Measurements from ENCODE around the gene GSG1L. TPM values are rescaled to one million over a fixed set of nuclear protein-coding genes. Genes with fewer than 3 reads are reported as not detected.

GSG1L gene
- polyA plus RNA-seq, 3 donors, result 0.35 to 0.75 (median 0.48) TPM

DNA sequence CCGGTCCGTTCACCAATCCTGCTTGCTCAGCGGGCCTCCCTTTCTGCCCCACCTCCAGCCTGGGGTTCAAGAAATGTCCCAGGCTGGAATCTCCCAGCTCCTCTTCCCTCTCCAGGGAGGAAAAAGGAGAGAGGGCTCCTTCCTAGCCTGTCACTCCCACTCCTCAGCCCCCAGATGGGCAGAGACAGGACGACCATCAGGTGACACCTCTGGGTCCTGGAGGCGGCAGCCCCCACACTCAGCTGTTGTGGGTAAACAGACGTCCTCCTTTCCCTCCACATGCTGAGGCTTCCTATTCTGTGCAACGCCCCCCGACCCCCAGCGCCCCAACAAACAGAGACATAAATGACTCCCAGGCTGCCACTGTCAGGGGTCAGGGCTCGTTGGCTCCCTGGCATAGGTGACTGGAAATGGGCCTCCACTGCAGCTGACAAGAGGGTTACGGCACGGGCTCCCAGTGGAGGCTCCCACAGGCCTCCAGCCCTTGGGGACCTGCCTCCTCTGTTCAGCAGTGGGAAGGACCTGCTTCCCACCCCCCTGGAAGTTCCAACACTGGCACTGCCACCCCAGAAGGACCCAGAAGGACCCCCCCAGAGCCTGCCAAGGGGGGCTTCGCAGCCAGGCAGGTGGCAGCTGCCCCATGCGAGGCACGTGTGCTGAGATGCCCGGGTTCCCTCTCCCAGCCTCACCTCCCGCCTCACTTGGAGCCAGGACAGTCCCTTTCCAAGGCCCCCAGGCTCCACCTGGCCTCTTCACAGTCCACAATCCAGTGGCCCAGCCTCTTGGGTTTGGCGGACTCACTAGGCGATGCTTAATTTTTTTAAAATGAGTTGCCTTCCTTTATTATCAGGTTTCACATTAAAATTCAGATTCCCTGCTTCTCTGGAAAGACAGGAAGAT is 281.3 kb downstream of the GSG1L start:
- DNase-seq (ENCODE audit: low read depth in 3 of 3, low spot score in 2 of 3), result no peak

DNA sequence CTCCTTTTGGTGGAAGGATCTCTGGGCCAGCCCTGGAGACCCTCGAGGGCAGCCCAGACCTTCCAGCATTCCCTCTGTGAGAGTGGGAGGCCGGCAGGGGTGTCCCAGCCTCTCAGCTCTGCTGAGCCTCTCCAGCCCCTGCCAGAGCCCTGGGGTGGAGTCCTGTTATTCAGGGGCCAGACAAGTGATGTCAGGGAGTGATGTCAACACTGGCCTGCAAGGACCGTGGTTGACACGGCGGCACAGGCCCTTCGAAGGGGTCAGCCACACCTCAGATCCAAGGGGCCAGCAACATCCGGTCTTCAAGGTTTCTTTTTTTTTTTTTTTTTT is 282.4 kb downstream of the GSG1L start:
- no peak for DNase-seq (ENCODE audit: low read depth in 3 of 3, low spot score in 2 of 3)

DNA sequence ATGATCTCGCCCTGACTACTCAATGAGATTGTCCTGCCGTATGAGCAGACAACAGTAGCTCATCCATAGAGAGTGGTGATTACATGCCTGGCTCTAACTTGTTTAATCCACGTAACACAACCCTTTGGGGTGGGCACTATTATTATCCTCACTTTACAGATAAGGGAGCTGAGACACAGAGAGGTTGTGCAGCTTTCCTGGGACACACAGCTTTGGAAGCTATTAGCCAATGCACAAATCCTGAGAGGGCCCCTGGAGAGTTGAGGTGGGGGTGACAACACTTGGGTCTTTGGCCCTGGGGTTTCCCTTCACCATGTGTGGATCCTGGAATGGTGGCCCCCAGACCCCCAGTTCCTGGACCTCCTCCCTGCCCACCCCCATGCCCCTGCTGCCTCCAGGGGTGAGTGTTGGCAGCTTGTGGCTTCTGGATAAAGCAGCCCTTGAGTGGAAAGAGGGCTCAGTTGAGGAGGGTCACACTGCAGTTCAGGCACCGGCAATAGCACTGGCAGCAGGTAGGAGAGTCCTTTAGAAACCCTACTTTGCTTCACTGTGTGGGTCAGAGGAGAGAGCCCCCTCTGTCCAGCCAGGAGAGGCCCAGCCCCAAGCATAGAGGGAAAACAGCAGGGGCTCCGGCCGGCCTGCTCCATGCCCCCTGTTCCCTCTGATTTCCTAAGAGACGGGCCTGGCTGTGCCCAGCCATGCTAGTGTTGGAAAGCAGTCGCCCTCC is 282.9 kb downstream of the GSG1L start:
- DNase-seq (ENCODE audit: low read depth in 3 of 3, low spot score in 2 of 3), result no peak

DNA sequence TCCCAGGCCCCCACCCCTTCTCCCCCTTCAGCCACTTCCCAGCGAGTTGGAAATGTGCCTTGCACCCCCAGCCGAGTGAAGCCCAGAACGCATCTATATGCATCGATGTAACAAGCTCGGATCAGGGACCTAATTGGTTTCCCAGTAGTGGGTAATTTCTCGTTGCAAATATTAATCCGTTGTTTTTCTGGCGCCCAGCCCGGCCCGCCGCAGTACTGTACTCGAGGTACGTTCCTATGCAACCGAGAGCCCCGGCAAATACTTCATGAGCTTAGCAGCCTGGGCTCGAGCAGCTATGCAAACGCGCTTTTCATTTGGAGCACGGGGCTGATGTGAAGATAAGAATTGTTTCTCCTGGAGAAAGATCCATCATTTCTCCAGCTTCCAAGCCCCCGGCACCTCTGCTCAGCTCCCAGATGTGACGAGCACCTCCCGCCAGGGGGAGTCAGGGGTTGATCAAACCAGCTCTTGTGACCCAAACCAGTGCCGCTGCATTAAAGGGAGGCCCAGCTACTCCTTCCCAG is 283.8 kb downstream of the GSG1L start:
- DNase-seq (ENCODE audit: low read depth in 3 of 3, low spot score in 2 of 3), result no peak

DNA sequence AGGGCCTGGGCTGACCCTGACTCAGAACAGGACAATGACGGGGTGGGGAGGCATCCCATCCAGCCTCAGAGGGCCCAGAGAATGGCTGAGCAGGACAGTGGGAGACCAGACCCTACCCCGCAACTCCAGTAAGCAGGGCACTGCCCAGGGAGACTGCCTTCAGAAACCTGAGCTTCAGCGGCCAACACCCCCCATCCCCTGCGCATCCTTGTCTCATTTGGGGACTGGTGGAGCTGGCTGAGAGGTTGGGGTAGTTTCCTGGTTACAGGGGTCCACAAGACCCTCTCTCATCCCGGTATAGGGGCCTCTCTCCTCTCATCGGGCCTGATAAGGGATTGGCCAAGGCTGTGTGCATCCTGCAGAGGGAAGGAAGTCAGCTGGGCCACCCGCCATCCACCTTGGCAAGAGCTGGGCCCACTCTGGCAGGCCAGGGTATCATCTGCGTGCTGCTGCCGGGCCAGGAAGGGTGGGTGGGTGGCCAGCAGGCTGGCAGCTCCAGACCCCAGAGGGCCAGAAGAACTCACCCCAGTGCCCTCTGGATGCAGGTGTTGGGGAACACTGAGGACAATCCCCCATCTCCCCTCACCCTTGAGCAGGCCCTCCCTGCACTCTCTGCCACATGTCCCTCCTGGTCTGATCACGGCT is 284.5 kb downstream of the GSG1L start:
- DNase-seq (ENCODE audit: low read depth in 3 of 3, low spot score in 2 of 3), result no peak

DNA sequence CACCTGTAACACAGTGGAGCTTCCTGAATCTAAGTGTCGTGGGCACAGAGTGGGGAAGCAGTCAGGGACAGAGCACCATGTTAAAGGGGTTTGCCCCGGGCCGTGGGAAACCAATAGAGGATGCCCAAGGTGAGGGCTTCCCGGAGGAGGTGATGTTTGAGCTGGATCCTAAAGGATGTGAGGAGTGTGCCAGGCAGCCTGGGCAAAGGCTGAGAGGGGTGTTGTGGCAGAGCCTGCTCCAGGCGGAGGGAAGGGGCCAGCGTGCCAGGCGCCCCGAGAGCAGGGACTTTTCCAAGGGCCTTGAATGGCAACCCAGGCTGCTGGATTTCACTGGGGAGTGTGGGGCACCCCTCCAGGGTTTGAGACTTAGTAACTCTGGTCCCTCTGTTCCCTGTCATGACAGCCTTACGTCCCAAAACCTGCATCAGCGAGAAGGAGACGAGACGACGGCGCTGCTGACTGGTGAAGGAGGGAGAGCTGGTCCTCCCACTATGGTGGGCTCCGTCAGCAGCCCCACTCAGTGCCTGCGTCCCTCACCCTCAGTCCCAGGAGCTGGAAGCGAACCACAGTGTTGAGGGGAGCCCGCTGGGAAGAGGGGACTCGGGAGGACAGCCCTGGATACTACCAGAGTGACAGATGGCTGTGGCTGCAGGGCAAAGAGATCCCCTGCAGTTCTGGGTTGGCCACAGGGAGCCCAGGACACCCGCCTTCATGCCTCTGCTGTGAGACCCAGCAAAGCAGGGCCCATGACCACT is 285.2 kb downstream of the GSG1L start:
- no peak for DNase-seq (ENCODE audit: low read depth in 3 of 3, low spot score in 2 of 3)

DNA sequence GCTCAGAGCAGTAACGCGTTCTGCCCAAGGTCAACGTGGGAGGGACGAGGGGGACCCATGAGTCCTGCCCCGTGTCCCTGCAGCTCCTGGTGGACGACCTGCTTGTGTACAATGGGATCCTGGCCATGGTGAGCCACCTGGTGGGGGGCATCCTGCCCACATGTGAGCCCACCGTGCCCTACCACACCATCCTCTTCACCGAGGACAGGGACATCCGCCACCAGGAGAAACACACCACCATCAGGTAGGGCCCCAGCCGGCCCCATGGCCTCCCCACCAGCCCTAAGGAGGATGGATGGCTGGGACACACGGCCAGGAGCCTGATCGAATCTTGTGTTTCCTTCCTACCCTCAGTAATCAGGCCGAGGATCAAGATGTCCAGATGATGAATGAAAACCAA is 286.0 kb downstream of the GSG1L start:
- DNase-seq (ENCODE audit: low read depth in 3 of 3, low spot score in 2 of 3), result no peak

DNA sequence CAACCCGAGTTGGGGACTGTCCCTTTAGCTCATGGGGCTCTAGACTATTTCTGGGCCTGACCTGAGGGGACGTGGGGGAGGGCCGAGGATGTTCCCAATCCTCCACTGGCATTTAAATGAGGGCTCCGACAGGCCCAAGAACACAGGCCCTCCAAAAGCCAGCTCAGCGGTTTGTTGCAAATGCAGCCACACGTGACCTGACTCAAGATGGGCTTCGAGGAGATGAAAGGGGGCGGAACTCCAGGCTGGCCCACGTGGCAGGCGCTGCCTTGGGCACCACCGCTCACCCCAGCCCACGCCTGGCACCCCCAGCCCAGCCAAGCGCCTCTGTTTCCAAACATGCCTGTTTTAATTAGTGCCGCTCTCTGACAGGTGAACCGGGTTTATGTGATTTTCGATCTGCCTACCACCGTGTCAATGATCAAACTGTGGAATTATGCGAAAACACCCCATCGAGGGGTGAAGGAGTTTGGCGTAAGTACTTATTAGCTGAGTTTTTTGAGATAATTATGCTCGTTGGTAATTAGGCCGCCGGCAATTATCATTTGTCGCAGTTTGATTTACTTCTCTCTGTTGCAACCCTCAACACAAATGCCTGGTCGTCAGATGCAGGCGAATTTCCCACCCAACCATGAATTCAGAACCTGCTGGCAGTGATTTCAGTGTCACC is 286.8 kb downstream of the GSG1L start:
- DNase-seq (ENCODE audit: low read depth in 3 of 3, low spot score in 2 of 3), result no peak

DNA sequence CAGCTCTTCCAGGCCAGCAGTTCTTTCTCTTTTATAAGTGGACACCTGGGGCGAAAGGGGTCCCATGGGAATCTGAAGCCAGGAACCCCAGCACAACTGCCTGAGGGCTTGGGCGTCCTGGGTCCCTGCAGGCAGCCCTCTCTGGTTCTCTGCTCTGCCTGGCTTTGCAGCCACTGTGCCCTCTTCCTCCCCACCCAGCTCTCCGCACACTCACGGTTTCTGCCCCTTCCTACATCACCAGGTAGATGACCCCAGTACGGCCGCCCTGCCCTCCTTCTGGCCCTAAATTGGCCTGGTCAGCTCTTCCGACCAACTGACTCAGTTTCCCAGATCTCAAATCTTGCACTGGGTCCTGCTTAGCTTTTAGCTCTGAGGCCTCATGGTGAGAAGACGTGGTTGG is 288.3 kb downstream of the GSG1L start:
- DNase-seq (ENCODE audit: low read depth in 3 of 3, low spot score in 2 of 3), result no peak

DNA sequence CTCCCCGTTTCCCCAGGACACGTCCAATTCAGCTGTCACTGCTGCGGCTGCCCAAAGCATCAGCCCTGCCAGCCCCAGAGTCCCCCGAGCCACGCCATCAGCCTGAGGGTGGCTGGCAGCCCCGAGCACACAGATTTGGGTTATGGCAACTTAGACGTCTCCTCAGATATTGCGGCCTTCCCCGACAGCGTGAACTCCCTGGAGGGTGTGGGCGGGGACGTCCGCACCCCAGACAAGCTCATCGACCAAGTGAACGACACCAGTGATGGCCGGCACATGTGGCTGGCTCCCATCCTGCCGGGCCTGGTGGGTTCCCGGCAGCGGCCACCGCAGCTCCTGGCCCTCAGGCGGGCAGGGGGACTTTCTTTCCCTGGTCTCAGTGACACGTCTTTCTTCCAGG is 288.7 kb downstream of the GSG1L start:
- DNase-seq (ENCODE audit: low read depth in 3 of 3, low spot score in 2 of 3), result no peak

DNA sequence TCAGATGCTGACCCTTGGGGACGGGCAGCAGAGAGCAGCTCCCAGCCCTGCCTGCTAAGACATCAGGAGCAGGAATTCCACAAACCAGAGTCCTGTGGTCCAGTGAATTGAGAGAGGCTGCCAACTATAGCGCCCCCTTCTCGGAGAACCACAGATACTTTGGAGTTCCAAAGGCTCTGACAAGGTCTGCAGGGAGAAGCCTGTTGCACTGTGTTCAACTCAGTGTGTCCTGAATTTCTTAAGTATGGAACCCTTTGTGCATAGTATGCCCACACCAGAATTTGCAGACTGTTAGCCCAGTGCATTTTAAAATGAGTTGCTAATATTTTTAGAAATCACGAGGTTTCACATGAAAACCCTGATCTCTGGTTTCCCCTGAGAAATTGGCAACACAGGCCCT is 290.2 kb downstream of the GSG1L start:
- no peak for DNase-seq (ENCODE audit: low read depth in 3 of 3, low spot score in 2 of 3)

DNA sequence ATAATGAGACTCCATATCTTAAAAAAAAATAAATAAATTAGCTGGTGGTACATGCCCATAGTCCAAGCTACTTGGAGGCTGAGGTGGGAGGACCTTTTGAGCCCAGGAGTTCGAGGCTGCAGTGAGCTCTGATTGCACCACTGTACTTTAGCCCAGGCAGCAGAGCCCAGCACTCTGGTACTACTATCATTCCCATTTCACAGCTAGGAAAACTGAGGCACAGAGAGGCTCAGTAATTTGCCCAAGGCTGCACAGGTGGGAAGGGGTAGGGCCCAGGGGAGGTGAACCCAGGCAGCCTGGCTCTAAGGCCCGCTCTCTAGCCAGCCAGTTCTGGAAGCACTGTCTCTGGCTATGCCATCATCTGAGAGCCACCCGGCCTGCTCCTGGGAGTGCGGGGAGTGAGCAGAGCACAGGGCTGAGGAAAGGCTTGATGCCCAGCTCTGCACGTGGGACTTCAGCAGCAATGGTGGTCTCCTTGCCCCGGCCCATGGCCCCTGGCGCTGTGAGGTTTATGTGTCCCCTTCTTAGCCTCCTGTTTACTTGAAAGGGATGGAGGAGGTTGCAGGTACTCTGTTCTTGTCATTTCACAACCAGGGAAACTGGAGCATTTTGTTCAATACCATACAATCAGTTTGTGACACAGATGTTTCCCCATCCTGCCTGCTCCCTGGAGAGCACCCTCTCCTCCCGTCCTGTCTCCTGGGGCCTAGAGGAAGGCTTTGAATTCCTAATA is 291.3 kb downstream of the GSG1L start:
- no peak for DNase-seq (ENCODE audit: low read depth in 3 of 3, low spot score in 2 of 3)

DNA sequence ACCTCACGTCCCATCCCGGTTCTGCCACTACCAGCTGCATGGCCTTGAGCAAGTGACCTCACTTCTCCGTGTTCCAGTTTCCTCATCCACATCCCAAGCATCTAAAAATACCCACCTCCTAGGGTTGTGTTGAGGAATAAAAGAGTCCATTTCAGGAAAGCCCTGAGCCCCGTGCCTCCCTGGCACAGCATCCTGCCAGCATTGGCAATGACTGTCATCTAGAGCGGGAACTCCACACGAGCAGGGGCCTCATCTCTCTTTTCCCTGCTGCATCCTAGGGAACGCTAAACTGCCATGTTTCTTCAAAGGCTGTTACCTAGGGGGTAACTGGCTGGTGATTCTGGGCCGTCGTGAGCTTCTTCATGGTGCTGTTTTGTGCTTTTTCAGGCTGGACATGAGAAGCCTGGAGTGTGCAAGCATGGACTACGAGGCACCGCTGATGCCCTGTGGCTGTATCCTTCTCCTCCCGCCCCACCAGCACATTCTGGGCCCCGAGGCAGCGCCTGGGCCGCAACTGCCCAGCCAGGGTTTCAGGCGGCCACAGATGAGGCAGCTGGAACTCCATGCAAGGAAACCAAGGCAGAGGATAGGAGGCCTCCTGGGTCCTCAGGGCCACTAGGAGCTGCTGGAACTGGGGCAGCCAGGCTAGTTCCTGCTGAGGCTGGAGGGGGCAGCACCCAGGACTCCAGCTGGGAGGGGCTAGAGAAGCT is 292.2 kb downstream of the GSG1L start:
- no peak for DNase-seq (ENCODE audit: low read depth in 3 of 3, low spot score in 2 of 3)

DNA sequence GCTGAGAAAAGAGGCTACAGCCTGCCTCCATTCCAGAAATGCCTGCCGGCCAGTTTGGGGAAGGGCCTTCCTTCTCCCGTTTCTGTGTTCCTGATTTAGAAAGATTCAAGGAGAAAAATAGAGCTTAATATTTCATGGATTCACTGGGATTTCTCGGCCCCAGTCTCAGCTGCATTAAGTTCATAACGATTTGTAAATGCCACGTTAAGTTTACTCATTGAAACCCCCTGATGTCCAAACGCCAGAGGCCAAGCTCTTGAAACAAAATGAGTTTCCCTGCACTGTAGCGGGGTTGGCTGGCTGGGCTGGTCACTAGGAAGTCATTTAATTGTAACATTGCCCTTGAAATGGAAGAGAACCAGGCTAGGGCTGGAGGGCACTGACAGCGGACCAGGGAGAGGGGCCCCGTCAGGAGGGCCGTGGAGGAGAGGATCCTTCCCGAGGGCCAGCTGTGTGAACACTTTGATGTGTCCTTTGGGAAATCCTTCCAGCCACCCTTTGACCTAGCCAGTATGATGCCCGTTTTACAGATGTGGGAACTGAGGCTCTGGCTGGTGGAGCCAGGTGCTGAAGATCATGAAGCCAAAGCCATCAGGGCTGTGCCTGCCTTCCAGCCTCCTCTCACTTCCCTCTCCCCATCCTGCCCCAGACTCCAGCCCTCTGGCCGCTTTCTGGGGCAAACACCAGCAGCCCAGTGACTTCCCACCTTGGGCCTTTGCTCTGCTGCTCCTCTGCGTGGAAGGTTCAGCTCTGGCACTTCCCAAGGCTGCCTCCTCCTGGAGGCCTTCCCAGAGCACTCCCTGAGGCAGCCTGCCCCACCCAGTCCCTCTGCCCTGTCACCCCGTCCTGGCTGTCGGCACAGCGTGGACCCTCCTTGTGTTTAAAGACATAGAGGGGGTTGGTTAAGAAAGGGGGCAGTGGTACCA is 293.0 kb downstream of the GSG1L start:
- DNase-seq (ENCODE audit: low read depth in 3 of 3, low spot score in 2 of 3), result no peak

DNA sequence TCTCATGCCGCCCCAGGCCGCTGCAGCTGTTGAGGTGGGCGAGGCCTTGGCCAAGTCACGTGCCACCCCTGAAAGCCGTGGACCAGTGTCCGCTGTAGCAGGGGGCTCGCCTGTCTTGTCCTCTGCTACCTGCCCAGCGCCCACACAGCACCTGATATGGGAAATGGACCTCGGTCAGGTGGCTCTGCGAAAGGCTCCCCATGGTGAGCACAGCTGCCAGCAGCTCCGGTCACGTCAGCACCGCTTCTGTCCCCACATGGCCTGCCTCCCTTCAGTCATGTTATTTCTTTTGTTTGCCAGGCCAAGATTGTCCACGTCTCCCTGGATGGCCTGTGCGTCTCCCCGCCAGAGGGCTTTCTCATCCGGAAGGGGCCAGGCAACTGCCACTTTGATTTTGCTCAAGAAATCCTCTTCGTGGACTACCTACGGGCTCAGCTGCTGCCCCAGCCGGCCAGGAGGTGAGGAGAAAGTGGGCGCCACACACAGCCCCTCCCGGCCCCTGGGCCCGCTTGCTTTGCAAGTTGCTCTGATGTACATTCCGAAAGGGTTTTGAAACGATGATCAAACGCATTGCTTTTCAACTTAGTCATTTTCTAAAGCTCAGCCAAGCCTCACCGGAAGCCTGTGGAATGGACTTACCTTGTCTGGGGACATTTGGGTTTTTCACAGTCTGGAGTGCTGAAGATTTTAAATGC is 293.8 kb downstream of the GSG1L start:
- DNase-seq (ENCODE audit: low read depth in 3 of 3, low spot score in 2 of 3), result no peak

DNA sequence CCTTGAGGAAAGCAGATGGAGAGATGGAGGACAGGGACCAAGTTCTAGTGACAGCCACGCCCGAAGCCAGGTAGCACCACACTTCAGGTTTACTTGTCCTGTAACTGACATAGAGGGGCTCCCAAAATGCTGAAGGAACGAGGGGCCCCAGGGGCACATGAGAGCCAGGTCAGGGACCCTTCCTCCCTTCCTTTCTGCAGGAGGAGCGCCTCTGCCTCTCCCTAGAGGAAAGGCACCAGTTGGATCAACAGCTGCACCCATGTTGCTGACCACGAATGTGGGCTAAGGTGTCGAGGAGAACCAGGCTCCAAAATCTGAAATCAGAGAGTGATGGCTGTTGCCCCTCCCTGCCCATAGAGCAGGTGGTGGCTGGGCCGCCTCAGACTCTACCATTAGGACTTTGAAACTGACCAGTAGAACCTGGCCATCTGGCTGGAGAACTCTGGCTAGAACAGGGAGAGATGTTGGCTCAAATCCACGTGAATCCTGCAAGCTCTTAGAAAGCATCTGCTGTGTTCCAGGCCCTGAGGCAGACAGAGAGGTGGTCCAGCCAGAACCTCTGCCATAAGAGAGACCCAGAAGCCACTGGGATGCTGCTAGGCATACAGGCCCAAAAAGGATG is 294.8 kb downstream of the GSG1L start:
- no peak for DNase-seq (ENCODE audit: low read depth in 3 of 3, low spot score in 2 of 3)

Measured in right renal cortex interstitium (tissue), 3 donors.